Left ventricle myocardium inferior (tissue), 1 donor: ENCODE data around the gene SS18L1. TPM values are rescaled to one million over a fixed set of nuclear protein-coding genes. Genes with fewer than 3 reads are reported as not detected.

Experiments
- DNase-seq: peaks from one replicate; pipeline ENCODE4 v3.0.0-alpha.2; 2020
- H3K27ac ChIP-seq: fragments of 200-600 bp; replicated peaks from 2 replicates; pipeline ENCODE4 v1.8.0; 2021
- H3K27me3 ChIP-seq: fragments of 200-600 bp; 2 replicates; pipeline ENCODE4 v1.8.0; 2021; ENCODE audit warnings: low read depth
- H3K36me3 ChIP-seq: fragments of 200-600 bp; 2 replicates; pipeline ENCODE4 v1.8.0; 2021
- H3K4me1 ChIP-seq: fragments of 200-600 bp; 2 replicates; pipeline ENCODE4 v1.8.0; 2021
- H3K4me3 ChIP-seq: fragments of 200-600 bp; 2 replicates; pipeline ENCODE4 v1.8.0; 2021; ENCODE audit warnings: mild to moderate bottlenecking, moderate library complexity
- H3K9me3 ChIP-seq: fragments of 200-600 bp; replicated peaks from 2 replicates; pipeline ENCODE4 v1.8.0; 2021
- CTCF ChIP-seq: fragments of 200-600 bp; IDR thresholded peaks from 2 replicates; pipeline ENCODE4 v1.8.0; 2021; ENCODE audit warnings: antibody characterized with exemption, mild to moderate bottlenecking, borderline replicate concordance
- intact Hi-C: fragments of 100-400 bp; cut with micrococcal nuclease; formaldehyde crosslinking; loops from one replicate; pipeline ENCODE4 v1.11.0; 2022
- total RNA-seq: library from RNA; stranded (reverse); fragmentation: NEBNext Ultra II Directional; extraction: Animal tissue kit (Norgen Biotek cat#: 25700); gene quantifications from one replicate; pipeline ENCODE4 v1.2.1, GENCODE V29; 2021
- donor health status: DM: no; HTN: yes; CAD: no; lungs with severe emphysema.

SS18L1 gene
- total RNA-seq, 1 donor from 2014 or later = 9.0 TPM

- intact Hi-C loops = no loop called here
- Histone ChIP-seq H3K27ac (no peak overlapping the region), H3K4me1 (peaks cover 28% of the 10 kb centered on the region), H3K9me3 (no peaks in the 10 kb centered on the region), H3K4me3 (no peak overlapping the region), H3K27me3 (no peaks in the 10 kb centered on the region), H3K36me3 (peaks cover 66% of the 10 kb centered on the region)
- no peak for TF ChIP-seq CTCF
- no peak for DNase-seq
These were observed 49.8 kb downstream of the SS18L1 start for GRCh38 chr20:62193079-62194025.

DNA sequence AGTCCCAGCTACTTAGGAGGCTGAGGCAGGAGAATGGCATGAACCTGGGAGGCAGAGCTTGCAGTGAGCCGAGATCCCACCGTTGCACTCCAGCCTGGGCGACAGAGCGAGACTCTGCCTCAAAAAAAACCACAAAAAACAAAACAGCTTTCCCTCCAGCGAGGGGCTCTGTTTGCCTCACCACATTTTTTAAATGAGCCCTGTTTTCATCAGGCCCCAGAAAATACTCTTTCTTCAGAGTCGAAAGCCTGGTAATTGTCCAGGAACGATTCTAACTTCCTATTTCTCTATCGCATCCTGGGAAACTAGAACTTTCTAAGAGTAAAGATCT, 51.5 kb downstream of the SS18L1 start:
- no peak overlapping the region for H3K4me3 ChIP-seq
- H3K36me3 ChIP-seq = peaks cover 71% of the 10 kb centered on the region
- no peak for DNase-seq
- H3K27me3 ChIP-seq = no peaks in the 10 kb centered on the region
- H3K27ac ChIP-seq = no peak overlapping the region
- TF ChIP-seq CTCF = no peak
- peaks cover 28% of the 10 kb centered on the region for H3K4me1 ChIP-seq
- no peaks in the 10 kb centered on the region for H3K9me3 ChIP-seq
- intact Hi-C loops = no loop called here

DNA sequence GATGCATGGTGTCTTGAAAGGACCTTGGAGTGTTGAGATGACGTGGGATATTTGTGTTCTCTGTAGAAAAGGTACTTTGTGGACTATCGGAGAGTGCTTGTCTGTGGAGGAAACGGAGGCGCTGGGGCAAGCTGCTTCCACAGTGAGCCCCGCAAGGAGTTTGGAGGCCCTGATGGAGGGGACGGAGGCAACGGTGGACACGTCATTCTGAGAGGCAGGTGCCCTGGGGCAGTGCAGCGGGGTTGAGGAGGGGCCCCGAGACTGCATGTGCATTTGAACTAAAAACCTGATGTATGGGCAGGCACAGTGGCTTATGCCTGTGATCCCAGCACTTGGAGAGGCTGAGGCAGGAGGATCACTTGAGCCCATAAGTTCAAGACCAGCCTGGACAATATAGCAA, 52.2 kb downstream of the SS18L1 start:
- Histone ChIP-seq H3K27ac (no peak overlapping the region), H3K9me3 (no peaks in the 10 kb centered on the region), H3K27me3 (no peaks in the 10 kb centered on the region), H3K4me1 (peaks cover 26% of the 10 kb centered on the region), H3K36me3 (peaks cover 71% of the 10 kb centered on the region), H3K4me3 (no peak overlapping the region)
- TF ChIP-seq CTCF = no peak
- DNase-seq = no peak
- intact Hi-C loops = no loop called here

DNA sequence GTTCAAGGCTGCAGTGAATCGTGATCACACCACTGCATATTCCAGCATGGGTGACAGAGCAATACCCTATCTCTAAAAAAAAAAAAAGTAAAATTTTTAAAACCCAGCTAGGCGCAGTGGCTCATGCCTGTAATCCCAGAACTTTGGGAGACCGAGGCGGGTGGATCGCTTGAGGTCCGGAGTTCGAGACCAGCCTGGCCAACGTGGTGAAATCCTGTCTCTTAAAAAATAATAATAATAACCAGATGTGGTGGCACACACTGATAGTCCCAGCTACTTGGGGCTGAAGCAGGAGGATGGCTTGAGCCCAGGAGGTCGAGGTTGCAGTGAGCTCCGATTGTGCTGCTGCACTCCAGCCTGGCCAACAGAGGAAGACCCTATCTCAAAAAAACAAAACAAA, 52.7 kb downstream of the SS18L1 start:
- H3K36me3 ChIP-seq = peaks cover 76% of the 10 kb centered on the region
- no peak for DNase-seq
- intact Hi-C loops = no loop called here
- no peaks in the 10 kb centered on the region for H3K27me3 ChIP-seq
- H3K9me3 ChIP-seq = no peaks in the 10 kb centered on the region
- H3K4me3 ChIP-seq = no peak overlapping the region
- no peak overlapping the region for H3K27ac ChIP-seq
- H3K4me1 ChIP-seq = peaks cover 20% of the 10 kb centered on the region
- TF ChIP-seq CTCF = no peak

- H3K4me3 ChIP-seq = no peak overlapping the region
- peaks cover 86% of the 10 kb centered on the region for H3K36me3 ChIP-seq
- no peak overlapping the region for H3K27ac ChIP-seq
- no peak for DNase-seq
- intact Hi-C loops = no loop called here
- TF ChIP-seq CTCF = no peak
- H3K4me1 ChIP-seq = peaks cover 10% of the 10 kb centered on the region
- H3K9me3 ChIP-seq = no peaks in the 10 kb centered on the region
- no peaks in the 10 kb centered on the region for H3K27me3 ChIP-seq
These were observed 53.7 kb downstream of the SS18L1 start for GRCh38 chr20:62197311-62197710.
